GM12801 (cell line): ENCODE measurements around the gene KPNA6.

Source experiments
- TF ChIP-seq, protein P1 (sequence below): IDR thresholded peaks from one replicate; pipeline ENCODE4 v1.5.1; 2011; ENCODE audit warnings: control low read depth; ENCODE audit not compliant: insufficient read length; ENCODE audit errors: extremely low read depth

Gene KPNA6

DNA sequence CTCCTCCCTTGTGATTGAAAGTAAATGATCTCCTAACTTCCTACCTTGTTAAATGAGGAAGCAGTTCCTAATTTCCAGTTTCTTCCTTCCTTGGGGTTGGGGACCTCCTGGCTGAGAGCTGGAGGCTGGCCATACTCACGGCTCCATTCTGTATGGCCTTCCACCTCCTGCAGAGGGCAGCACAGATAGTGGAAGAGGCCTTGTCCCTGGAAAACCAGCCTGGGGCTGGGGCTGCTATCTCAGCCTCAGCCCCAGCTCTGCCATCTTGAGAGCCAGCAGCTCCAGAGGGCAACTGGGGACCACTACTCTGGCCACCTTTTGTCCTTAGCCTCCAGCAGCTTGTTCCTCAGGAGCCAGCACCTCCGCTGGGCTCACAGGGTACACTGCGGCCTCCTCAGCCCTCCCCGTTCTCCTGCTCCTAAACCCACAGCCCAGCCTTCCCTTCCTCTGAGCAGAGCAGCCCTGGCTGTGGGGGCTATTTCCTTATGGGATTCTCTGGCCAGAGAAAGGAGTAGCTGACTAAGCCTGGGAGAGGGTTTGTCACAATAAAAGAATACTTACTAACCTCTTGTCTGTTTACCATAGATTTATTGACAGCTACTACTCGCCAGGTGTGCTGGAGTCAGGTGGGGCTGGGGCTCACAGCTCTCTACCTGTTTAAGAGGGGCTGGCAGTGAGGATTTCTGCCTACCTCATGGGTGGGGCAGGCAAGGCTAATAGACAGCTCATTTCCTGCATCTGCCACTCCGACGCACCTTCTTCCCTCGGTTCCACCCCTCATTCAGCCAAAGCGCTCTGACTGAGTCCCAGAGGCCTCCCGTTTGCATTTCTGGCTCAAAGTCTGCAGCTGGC, 108.0 kb downstream of the KPNA6 start:
- TF ChIP-seq, protein P1, sequence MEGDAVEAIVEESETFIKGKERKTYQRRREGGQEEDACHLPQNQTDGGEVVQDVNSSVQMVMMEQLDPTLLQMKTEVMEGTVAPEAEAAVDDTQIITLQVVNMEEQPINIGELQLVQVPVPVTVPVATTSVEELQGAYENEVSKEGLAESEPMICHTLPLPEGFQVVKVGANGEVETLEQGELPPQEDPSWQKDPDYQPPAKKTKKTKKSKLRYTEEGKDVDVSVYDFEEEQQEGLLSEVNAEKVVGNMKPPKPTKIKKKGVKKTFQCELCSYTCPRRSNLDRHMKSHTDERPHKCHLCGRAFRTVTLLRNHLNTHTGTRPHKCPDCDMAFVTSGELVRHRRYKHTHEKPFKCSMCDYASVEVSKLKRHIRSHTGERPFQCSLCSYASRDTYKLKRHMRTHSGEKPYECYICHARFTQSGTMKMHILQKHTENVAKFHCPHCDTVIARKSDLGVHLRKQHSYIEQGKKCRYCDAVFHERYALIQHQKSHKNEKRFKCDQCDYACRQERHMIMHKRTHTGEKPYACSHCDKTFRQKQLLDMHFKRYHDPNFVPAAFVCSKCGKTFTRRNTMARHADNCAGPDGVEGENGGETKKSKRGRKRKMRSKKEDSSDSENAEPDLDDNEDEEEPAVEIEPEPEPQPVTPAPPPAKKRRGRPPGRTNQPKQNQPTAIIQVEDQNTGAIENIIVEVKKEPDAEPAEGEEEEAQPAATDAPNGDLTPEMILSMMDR: no peak

DNA sequence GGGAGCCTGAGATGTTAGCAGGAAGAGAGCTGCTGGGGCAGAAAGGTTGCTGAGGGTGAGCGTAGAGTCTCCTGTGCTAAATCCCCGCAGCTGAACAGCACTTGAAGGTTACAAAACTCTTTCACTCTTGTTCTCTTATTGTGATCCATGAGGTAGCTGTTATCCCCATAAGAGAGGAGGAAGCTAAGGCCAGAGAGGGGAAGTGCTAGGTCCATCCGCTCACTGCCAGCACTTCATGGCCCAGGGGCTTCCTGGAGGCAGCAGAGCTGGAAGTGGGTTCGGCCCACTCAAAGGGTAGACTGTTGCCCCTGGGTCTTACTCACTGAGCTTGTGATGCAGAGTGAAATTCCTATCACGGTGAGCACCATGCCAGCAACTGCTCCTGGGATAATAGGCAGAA, 108.7 kb downstream of the KPNA6 start:
- TF ChIP-seq, protein P1: no peak

DNA sequence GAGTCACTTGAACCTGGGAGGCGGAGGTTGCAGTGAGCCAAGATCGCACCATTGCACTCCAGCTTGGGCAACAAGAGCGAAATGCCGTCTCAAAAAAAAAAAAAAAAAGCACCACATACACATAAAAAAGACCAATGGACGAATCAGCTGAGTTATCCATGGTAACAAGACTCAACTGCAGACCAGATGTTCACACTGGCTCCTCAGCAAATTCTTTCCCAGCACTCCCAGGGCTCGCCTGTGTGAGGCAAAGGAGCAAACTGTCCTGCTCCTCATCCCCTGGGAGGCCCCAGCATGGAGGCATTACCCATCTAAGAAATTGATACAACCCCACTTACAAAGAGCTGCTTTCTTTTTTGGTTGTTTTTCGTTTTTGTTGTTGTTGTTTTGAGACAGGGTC, 111.2 kb downstream of the KPNA6 start:
- TF ChIP-seq, protein P1: no peak

DNA sequence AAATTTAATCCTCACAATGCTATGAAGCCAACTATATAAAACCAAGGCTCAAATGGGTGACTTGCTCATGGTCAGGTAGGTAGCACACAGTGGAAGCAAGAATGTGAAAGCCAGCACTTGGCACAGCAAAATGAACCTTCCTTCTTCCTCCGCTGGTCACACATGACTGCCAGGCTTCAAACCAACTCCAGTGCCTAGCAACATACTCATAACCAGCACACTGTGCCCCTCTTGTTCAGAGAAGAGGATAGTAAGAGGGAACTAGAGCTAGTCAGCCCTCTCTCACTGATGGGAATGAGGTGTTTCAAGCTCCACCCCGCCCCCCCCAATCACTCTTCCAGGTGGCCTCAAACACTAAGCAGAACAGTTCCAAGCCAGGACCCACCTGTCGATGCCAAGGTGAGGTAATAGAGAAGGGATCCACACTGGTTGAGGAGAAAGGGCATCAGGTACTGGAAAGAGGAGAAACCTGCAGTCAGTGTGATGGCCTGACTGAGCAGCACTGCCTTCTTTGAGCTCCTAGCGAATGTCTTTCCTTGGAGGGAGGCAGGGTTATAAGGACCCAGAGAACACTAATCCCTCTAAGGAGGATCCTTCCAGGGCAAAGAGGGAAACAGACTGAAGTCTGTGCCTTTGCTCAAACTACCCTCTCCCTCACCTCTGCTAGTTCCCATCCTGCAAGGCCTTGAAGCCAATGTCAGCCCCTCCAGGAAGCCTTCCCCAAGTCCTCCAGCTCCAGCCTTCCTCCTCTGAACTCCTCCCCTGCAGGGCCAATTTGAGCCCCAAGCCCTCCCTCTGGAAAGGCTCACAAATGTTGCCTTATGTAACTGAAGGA, 113.1 kb downstream of the KPNA6 start:
- TF ChIP-seq, protein P1: no peak

DNA sequence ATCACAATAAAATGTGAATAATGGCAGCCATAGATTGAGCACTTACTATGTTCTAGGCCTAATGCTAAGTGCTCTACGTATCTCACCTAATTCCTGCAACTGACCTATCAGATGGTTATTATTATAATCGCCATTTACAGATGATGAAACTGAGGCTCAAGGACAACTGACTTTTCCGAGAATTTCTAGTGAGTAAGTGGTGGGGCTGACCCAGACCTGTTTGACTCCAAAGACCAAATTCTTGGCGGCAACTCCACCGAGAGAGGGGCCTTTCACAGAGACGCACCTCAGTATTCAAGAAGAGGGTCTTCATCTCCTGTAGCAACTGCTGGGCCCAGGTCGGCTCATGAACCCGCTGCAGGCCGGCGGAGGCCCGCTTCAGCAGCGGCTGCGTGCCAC, 113.7 kb downstream of the KPNA6 start:
- TF ChIP-seq, protein P1: no peak

DNA sequence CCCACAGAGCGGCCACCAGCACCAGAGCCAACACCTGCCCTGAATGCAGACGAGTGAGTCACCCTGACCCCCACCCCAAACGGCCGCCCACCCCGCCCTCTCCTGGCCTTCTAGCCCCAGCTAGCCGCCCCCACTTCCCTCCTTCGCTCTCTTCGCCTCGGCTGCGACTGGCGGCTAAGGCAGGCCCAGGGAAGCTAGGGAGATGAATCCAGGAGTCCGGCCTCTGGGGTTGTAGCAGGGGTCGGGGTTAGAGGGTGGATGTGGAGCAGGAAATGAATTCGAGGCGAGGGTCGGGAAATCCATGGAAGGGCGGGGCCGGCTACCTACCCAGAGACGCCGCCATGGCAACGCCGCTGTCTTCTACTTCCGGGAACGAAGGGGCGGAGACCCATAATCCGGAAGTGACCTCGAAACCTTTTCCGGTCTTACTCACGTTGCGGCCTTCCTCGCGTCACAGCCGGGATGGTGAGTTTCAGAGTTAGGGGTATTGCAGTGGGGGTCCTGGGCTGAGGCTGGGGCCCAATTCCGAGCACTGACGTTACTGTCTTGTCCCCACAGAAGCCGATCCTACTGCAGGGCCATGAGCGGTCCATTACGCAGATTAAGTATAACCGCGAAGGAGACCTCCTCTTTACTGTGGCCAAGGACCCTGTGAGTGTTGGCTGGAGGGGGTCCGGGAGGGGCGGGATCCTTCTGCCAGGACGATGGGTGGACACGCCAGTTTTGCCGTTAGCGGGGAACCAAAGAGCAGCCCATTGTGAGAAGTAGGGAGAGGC, 114.3 kb downstream of the KPNA6 start, which contains the start of the genes EIF3I and TMEM234:
TSS of gene EIF3I (plus strand) at position 428 of the 776 bp plus-strand sequence. CDS start at position 463, 35 bp downstream.
TSS of gene TMEM234 (minus strand) at position 374 of the 776 bp plus-strand sequence. CDS start at position 343, 31 bp downstream.
- TF ChIP-seq, protein P1: no peak
